Measurements from ENCODE around the gene SARDH. TPM values are rescaled to one million over a fixed set of nuclear protein-coding genes. Genes with fewer than 3 reads are reported as not detected.
"Not testable (repeated sequence)": the region's sequence is repeated elsewhere in the genome, so short reads cannot be mapped to it uniquely, and the experiment has no call there.

SARDH gene
- total and polyA plus RNA-seq, 10 donors, result 1.0 to 4.5 (median 2.3) TPM

GRCh38 chr9:133767625-133768024 is 29.5 kb upstream of the SARDH start:
- WGBS, 5 donors, result 93 to 100% (median 96%) methylated on average over 1 of the region's 1 CpG
- Histone ChIP-seq H3K27ac (no peak overlapping the region), H3K36me3 (peaks cover 5 to 93% (median 59%) of the 10 kb centered on the region in 6 donors), H3K27me3 (replicated peaks in 1 of 7) (no peaks in the 10 kb centered on the region), H3K9me3 (peaks cover 0 to 37% (median 25%) of the 10 kb centered on the region in 8 donors), H3K4me3 (no peak overlapping the region), H3K4me1 (no peaks in the 10 kb centered on the region)
- TF ChIP-seq CTCF (IDR thresholded peaks at IDR 0.05 in 8 of 11, conservative IDR thresholded peaks at IDR 0.05 in 3 of 11), result no peak
- intact Hi-C loops (cut with DNase I; ENCODE audit: low total_unique reads), result no loop called here
- peak; percentile 39 for DNase-seq

DNA sequence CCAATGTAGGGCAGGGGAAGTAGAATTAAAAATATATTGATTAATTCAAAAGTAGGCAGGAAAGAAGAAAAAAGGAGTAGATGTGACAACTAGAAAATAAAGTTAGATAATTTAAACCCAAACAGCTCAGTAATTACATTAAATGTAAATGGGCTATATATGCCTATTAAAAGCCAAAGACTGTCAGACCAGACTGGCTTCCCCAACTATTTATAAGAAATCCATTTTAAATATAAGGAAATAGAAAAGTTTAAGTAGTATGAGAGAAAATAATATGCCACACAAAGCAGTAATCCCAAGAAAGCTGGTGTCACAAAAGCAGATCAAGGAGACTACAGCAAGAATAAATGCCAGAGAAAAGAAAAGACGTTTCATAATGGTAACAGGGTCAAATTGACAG is 28.9 kb upstream of the SARDH start:
- H3K27ac ChIP-seq, result no peak overlapping the region
- TF ChIP-seq POLR2AphosphoS5 (IDR thresholded peaks at IDR 0.05) (no peak), POLR2A (IDR thresholded peaks at IDR 0.05) (no peak), CTCF (IDR thresholded peaks at IDR 0.05 in 8 of 11, conservative IDR thresholded peaks at IDR 0.05 in 3 of 11) (no peak)
- no peaks in the 10 kb centered on the region for H3K27me3 ChIP-seq (replicated peaks in 1 of 7)
- no peaks in the 10 kb centered on the region for H3K4me1 ChIP-seq
- WGBS, 5 donors, result 74 to 86% (median 85%) methylated on average over 1 of the region's 1 CpG
- H3K4me3 ChIP-seq, result no peak overlapping the region
- intact Hi-C loops (cut with DNase I; ENCODE audit: low total_unique reads), result no loop called here
- DNase-seq, result no peak
- peaks cover 0 to 37% (median 25%) of the 10 kb centered on the region in 8 donors for H3K9me3 ChIP-seq
- peaks cover 5 to 91% (median 56%) of the 10 kb centered on the region in 6 donors for H3K36me3 ChIP-seq

DNA sequence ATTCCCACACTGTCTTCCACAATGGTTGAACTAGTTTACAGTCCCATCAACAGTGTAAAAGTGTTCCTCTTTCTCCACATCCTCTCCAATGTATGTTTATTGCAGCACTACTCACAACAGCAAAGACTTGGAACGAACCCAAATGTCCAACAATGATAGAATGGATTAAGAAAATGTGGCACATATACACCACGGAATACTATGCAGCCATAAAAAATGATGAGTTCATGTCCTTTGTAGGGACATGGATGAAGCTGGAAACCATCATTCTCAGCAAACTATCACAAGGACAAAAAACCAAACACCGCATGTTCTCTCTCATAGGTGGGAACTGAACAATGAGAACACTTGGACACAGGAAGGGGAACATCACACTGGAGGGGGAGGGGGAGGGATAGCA is 28.1 kb upstream of the SARDH start:
- peaks cover 0 to 37% (median 25%) of the 10 kb centered on the region in 8 donors for H3K9me3 ChIP-seq
- intact Hi-C loops (cut with DNase I; ENCODE audit: low total_unique reads); H3K27me3 ChIP-seq (replicated peaks in 1 of 7); H3K27ac ChIP-seq; H3K4me1 ChIP-seq; DNase-seq; H3K4me3 ChIP-seq: not testable (repeated sequence)
- H3K36me3 ChIP-seq, result peaks cover 5 to 91% (median 52%) of the 10 kb centered on the region in 6 donors
- WGBS, 5 donors, result 68 to 94% (median 81%) methylated on average over 3 of the region's 3 CpGs

GRCh38 chr9:133763272-133764183 is 25.4 kb upstream of the SARDH start:
- Histone ChIP-seq H3K4me1 (no peaks in the 10 kb centered on the region), H3K27ac (no peak overlapping the region), H3K27me3 (replicated peaks in 1 of 7) (no peaks in the 10 kb centered on the region), H3K9me3 (peaks cover 0 to 37% (median 25%) of the 10 kb centered on the region in 8 donors), H3K36me3 (peaks cover 5 to 67% (median 36%) of the 10 kb centered on the region in 6 donors), H3K4me3 (no peak overlapping the region)
- 88 to 96% (median 91%) methylated on average over 17 to 26 of the region's 26 CpGs for WGBS, 5 donors
- intact Hi-C loops (cut with DNase I; ENCODE audit: low total_unique reads), result no loop called here
- DNase-seq, result peak; percentile 59
- TF ChIP-seq POLR2AphosphoS5 (IDR thresholded peaks at IDR 0.05) (no peak), CTCF (IDR thresholded peaks at IDR 0.05 in 8 of 11, conservative IDR thresholded peaks at IDR 0.05 in 3 of 11) (no peak), POLR2A (IDR thresholded peaks at IDR 0.05) (no peak)

Data from spleen (tissue), 11 donors.